ENCODE measurements around the gene ATXN7L1.

ATXN7L1 gene

DNA sequence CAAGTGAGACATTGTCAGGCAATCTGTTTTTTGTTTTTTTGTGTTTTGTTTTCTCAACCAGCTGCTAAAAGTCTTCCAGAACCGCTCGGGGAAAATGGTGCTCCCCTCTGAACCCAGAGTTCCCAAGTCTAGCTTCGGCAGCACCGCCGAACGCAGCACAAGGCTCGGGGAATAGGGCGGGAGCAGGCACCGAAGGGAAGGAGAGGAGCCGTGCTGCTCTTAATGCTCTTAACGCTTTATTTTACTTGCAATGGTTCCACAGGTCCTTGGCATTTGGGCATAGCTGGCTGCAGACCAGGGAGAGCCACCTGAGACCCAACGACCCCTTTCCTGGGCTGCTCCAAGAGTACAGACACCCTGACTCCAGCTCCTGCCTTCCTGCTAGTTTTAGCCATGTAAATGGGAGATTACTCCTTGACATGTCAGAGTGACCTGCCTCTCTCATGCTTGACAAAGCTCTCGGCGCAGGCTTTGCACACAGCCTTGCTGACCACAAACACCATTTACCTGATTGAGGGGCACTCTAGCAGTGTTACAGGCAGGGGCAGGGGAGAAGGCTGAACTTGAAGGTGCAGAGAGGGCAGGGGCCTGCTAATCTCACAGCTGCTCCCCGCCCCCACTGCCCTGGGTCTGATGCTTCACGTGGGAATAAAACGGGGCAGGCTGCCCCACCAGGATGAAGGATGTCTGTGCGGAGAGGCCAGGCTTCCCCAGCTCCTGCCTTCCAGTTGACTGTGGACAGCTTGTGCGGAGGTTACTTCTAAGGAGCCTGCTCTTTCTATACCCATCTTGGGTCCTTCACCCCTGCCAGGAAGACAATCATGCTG lies 236.5 kb downstream of the ATXN7L1 start:
- no peak for DNase-seq

DNA sequence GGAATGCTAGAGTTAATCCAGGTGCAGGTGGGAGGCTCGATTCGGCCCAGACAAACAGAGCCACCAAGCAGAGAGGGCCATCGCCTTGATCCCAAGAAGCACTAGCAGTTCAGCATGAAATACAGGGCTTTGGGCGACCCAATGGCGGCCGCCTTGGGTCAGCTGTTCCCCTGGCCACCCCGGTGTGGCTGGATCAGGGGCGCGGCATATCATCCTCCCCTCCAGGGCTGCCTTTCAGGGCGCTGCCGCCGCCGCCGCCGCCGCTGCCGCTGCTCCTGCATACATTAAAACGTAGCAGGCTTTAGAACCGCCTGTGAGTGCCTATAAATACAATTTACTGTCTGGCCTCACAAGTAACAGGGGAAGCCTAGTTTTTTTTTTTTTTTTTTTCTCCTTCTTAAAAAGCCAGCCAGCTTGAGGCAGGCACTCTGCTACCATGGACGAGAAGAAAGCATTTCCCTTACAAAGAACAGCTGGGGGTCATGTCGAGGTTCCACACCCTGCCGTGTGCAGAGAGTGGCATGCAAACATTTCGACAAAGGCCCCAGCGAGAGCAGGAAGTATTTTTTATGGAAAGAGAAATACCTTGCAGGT lies 237.4 kb downstream of the ATXN7L1 start:
- DNase-seq, result no peak

DNA sequence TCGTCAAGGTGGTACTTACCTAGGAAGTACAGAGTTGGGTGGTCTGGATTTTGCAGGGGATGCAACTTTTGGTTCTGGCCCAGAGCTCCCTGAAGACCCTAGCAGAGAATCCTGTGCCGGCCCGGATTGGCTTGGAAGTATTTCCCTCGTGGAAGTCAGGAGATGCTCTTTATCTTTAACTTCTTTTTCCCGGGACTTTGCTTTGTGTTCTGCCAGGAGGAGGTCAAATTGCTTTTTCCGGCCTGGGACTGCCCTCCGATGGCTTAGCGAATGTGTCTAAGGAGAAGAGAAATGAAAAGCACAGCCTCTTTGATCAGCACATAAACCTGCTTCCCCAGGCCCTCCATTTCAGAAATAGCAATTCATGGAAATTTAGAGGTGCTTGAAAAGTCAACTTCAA lies 238.1 kb downstream of the ATXN7L1 start:
- DNase-seq, result no peak

GRCh38 chr7:105637755-105638154 lies 238.6 kb downstream of the ATXN7L1 start:
- DNase-seq, result no peak

- no peak for DNase-seq
Observed at GRCh38 chr7:105636982-105637381, 239.4 kb downstream of the ATXN7L1 start.

- no peak for DNase-seq
Observed at GRCh38 chr7:105635197-105635596, 241.2 kb downstream of the ATXN7L1 start.

GRCh38 chr7:105625986-105626385 lies 250.4 kb downstream of the ATXN7L1 start:
- DNase-seq, result no peak

DNA sequence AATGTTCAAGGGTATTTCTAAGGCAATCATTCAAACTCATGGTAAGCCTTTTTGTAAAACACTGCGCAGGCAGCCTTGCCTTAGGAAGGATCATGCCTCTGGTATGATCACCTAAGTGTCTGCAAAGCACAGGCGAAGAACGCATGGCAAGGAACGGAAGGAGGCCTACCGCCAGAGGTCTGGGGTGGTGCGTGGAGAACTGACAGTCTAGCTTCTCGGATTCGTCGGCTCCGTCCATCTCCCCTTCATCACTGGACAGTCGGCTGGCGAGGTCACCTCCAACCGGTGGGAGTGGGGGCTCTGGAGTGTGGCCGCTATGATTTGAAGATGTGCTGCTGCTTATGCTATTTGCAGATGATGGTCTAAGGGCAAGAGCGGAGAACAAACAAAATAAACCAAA lies 252.5 kb downstream of the ATXN7L1 start:
- DNase-seq, result no peak

GRCh38 chr7:105623378-105623777 lies 253.0 kb downstream of the ATXN7L1 start:
- DNase-seq, result no peak

DNA sequence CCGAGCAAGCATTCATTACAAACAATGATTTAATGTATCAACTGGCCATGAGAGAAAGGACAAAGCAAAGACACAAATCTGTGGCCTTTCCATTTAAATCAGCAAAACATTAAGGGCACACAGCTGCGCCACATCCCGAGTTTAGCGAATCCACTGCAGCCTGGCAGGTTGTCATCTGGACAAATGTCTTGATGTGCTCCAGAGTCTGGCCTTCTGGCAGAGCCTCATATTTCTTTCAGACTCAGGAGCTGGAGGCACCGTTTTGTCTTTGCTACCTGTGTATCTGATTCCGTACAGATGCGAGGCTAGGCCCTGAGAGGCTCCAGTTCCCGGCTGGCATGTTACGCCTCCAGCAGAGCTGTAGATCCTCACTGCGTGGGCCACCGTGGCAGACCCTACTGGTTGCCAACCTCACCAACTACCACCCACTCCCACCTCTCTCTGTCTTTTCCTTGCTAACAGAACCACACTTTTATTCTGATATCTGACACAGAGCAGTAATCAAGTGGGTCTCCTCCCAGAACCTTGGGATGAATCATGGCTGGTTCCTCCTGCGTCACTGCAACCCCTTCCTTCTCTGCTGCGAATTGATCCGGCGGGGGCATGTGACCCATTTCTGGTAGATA lies 254.2 kb downstream of the ATXN7L1 start:
- DNase-seq, result no peak

GRCh38 chr7:105621617-105622016 lies 254.8 kb downstream of the ATXN7L1 start:
- DNase-seq, result no peak

DNA sequence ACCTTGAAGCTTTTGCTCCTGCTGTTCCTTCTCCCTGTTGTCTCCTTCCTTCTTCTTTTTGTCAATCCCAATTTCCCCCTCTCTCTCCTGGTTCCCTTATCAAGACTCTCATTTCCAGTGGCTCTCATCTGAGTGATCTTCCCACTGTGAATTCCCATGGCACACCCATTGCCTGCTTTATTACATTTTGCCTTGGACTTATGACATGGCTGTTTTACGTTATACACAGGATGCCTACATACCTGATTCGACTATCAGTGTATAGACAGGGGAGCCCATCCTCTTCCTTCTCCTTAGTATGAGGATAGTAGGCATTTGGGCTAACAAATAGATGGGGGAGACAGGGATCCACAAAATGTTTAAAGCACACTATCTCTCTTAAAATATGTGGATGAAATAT lies 255.2 kb downstream of the ATXN7L1 start:
- DNase-seq, result no peak

- no peak for DNase-seq
Observed at GRCh38 chr7:105619590-105619989, 256.8 kb downstream of the ATXN7L1 start.

- no peak for DNase-seq
Observed at GRCh38 chr7:105618016-105618296, 258.4 kb downstream of the ATXN7L1 start.

DNA sequence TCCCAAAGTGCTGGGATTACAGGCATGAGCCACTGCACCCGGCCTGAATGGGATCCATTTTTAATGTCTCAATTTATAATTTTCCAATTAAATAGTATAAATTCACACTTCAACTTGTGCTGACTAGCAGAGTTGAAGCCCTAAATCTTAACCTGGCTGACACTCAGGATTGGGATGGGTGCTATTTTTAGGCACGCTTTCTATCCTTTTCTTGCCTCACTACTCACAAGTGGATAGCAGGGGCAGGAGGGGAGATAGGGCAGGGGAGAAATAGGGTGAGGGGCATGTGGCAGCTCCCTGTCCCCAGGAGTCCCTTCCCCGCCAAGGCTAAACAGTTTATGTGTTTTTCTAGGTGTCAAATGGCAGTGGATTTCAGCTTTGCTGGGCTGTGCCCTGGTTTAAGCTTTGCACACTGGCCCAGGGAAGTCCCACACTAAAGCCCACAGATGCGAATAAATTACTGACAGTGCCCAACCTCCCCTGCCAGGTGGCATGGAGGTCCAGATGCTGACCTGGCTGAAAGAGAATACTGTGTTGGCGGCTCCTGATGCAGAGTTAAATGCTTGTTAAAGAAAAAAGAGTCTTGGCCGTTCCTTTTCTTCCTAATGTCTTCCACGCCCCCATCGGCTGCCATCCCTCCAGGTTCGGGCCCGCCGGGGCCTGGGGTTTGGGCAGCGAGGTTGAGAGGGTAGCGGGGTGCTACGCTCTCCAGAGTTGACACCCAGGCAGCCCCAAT lies 259.0 kb downstream of the ATXN7L1 start:
- DNase-seq, result no peak

DNA sequence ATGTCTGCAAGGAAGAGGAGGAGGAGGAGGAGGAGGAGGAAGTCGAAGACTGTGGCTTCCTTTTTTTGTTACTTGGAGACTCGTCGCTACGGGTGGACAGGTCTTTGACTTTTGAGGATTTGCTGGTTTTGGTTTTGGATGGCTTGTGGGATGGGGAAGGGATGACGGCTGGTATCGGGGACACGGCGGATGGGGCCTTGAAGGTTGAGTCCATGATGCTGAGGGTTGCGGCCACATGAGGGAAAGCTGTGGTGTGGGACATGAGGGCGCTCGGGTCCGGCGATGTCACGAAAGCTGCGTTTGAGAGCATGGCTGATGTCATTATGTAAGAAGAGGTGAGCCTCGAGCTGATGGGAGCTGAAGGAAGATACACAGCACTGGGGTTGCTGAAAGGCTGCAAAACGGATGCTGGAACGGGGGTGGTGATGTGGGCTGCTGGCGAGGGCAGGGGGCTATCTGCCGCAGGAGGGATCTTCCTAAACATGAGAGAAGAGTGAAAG lies 262.0 kb downstream of the ATXN7L1 start:
- DNase-seq, result no peak

GRCh38 chr7:105613611-105614330 lies 262.6 kb downstream of the ATXN7L1 start:
- no peak for DNase-seq

GRCh38 chr7:105612806-105613205 lies 263.6 kb downstream of the ATXN7L1 start:
- DNase-seq, result no peak

- DNase-seq, result no peak
Observed at GRCh38 chr7:105611856-105612775, 264.3 kb downstream of the ATXN7L1 start.

GRCh38 chr7:105610165-105610930 lies 266.1 kb downstream of the ATXN7L1 start:
- DNase-seq, result no peak

Data from OCI-M1 (cell line).